Ishikawa (cell line): ENCODE results near the gene SIRT3.

ENCODE experiments used
- EP300 ChIP-seq: IDR thresholded peaks from 2 replicates; pipeline ENCODE4 v1.6.1; 2012; ENCODE audit warnings: borderline replicate concordance
- NFIC ChIP-seq: IDR thresholded peaks from 2 replicates; pipeline ENCODE4 v1.6.1; 2012
- RAD21 ChIP-seq: IDR thresholded peaks from 2 replicates; pipeline ENCODE4 v1.6.1; 2012; ENCODE audit warnings: low read depth
- YY1 ChIP-seq: IDR thresholded peaks from 2 replicates; pipeline ENCODE4 v1.6.1; 2012; ENCODE audit warnings: low read depth
- TF ChIP-seq, protein P1 (sequence below): IDR thresholded peaks from 2 replicates; pipeline ENCODE4 v1.6.1; 2012
- TF ChIP-seq, protein P2 (sequence below): IDR thresholded peaks from 2 replicates; pipeline ENCODE4 v1.6.1; 2012
- TF ChIP-seq, protein P3 (sequence below): IDR thresholded peaks from 2 replicates; pipeline ENCODE4 v1.6.1; 2012; ENCODE audit warnings: low read depth, mild to moderate bottlenecking

DNA sequence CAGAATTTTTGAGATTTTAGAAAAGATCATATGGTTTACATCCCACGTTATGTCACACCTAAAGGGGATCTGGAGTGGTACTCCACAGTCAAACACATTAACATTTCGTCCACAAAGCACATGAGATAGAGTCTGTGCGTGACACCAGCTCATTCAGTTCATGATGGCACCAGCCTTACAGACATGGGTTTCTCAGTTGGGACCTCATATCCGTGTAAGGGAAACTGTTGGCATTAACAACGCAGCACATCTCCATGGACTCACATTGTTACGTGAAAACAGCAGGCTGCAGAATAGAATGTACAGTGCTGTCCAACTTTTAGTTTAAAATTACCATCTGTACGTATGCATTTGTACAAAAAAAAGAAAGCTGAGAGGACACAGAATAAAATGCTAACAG lies 14.6 kb downstream of the SIRT3 start:
- TF ChIP-seq YY1 (no peak), RAD21 (no peak), EP300 (no peak), NFIC (no peak)
- TF ChIP-seq, protein P1, sequence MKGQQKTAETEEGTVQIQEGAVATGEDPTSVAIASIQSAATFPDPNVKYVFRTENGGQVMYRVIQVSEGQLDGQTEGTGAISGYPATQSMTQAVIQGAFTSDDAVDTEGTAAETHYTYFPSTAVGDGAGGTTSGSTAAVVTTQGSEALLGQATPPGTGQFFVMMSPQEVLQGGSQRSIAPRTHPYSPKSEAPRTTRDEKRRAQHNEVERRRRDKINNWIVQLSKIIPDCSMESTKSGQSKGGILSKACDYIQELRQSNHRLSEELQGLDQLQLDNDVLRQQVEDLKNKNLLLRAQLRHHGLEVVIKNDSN = no peak
- TF ChIP-seq, protein P2, sequence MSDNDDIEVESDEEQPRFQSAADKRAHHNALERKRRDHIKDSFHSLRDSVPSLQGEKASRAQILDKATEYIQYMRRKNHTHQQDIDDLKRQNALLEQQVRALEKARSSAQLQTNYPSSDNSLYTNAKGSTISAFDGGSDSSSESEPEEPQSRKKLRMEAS = no peak
- TF ChIP-seq, protein P3, sequence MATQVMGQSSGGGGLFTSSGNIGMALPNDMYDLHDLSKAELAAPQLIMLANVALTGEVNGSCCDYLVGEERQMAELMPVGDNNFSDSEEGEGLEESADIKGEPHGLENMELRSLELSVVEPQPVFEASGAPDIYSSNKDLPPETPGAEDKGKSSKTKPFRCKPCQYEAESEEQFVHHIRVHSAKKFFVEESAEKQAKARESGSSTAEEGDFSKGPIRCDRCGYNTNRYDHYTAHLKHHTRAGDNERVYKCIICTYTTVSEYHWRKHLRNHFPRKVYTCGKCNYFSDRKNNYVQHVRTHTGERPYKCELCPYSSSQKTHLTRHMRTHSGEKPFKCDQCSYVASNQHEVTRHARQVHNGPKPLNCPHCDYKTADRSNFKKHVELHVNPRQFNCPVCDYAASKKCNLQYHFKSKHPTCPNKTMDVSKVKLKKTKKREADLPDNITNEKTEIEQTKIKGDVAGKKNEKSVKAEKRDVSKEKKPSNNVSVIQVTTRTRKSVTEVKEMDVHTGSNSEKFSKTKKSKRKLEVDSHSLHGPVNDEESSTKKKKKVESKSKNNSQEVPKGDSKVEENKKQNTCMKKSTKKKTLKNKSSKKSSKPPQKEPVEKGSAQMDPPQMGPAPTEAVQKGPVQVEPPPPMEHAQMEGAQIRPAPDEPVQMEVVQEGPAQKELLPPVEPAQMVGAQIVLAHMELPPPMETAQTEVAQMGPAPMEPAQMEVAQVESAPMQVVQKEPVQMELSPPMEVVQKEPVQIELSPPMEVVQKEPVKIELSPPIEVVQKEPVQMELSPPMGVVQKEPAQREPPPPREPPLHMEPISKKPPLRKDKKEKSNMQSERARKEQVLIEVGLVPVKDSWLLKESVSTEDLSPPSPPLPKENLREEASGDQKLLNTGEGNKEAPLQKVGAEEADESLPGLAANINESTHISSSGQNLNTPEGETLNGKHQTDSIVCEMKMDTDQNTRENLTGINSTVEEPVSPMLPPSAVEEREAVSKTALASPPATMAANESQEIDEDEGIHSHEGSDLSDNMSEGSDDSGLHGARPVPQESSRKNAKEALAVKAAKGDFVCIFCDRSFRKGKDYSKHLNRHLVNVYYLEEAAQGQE = no peak
